HL-60 (cell line): ENCODE measurements around the gene IGSF22.

Source experiments
- DNase-seq, 2 experiments: peaks; one replicate each; pipeline ENCODE4 v3.0.0-alpha.2; 2010 to 2020; ENCODE audit warnings: low read depth in 1 of 2, low spot score in 1 of 2
- H3K27ac ChIP-seq: fragments of 250-450 bp; sonication (Bioruptor Pico); replicated peaks from 2 replicates; pipeline ENCODE4 v1.5.1; 2020; ENCODE audit warnings: mild to moderate bottlenecking, moderate library complexity
- H3K27me3 ChIP-seq: fragments of 250-450 bp; sonication (Bioruptor Pico); 2 replicates; pipeline ENCODE4 v1.5.1; 2021; ENCODE audit warnings: mild to moderate bottlenecking, moderate library complexity; ENCODE audit not compliant: insufficient read depth, poor library complexity, severe bottlenecking
- H3K4me3 ChIP-seq: replicated peaks from 2 replicates; pipeline ENCODE4 v1.5.1; 2011; ENCODE audit warnings: mild to moderate bottlenecking, control low read depth, low read length; ENCODE audit not compliant: insufficient read depth
- GABPA ChIP-seq: IDR thresholded peaks from 2 replicates; pipeline ENCODE4 v1.6.1; 2012; ENCODE audit warnings: low read depth
- POLR2AphosphoS5 ChIP-seq: IDR thresholded peaks from 2 replicates; pipeline ENCODE4 v1.6.1; 2012; ENCODE audit warnings: low read depth
- REST ChIP-seq: IDR thresholded peaks from 2 replicates; pipeline ENCODE4 v1.6.1; 2012; ENCODE audit warnings: low read depth; ENCODE audit not compliant: insufficient replicate concordance
- SPI1 ChIP-seq: IDR thresholded peaks from 2 replicates; pipeline ENCODE4 v1.6.1; 2012; ENCODE audit warnings: low read depth, mild to moderate bottlenecking, borderline replicate concordance
- TF ChIP-seq, protein P1 (sequence below): IDR thresholded peaks from one replicate; pipeline ENCODE4 v1.5.1; 2011; ENCODE audit warnings: low read length, control low read depth, inconsistent platforms; ENCODE audit not compliant: insufficient read depth

IGSF22 gene

DNA sequence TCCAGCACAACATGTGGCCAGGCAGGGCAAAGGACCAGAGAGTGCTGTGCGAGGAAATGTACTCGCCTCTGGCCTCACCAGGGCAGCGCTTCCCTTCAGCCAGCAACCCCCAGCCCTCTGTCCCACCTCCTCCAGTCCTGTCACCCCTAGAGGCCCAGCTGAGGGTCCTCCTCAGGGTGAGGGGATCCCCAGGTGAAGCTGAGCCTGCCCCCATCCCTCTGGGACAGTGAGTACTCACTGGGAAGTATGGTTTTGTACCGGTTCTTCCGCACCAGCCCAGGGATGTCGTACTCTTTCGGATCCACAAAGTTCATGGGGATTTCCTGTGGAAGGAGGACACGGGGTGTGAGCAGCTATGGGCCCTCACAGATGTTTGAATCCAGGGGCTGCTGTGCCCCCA is 11.7 kb upstream of the IGSF22 start:
- no peaks in the 10 kb centered on the region for H3K27me3 ChIP-seq
- H3K4me3 ChIP-seq = no peak overlapping the region
- H3K27ac ChIP-seq = no peak overlapping the region
- DNase-seq = no peak
- TF ChIP-seq, protein P1, sequence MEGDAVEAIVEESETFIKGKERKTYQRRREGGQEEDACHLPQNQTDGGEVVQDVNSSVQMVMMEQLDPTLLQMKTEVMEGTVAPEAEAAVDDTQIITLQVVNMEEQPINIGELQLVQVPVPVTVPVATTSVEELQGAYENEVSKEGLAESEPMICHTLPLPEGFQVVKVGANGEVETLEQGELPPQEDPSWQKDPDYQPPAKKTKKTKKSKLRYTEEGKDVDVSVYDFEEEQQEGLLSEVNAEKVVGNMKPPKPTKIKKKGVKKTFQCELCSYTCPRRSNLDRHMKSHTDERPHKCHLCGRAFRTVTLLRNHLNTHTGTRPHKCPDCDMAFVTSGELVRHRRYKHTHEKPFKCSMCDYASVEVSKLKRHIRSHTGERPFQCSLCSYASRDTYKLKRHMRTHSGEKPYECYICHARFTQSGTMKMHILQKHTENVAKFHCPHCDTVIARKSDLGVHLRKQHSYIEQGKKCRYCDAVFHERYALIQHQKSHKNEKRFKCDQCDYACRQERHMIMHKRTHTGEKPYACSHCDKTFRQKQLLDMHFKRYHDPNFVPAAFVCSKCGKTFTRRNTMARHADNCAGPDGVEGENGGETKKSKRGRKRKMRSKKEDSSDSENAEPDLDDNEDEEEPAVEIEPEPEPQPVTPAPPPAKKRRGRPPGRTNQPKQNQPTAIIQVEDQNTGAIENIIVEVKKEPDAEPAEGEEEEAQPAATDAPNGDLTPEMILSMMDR = no peak
- no peak for TF ChIP-seq REST

DNA sequence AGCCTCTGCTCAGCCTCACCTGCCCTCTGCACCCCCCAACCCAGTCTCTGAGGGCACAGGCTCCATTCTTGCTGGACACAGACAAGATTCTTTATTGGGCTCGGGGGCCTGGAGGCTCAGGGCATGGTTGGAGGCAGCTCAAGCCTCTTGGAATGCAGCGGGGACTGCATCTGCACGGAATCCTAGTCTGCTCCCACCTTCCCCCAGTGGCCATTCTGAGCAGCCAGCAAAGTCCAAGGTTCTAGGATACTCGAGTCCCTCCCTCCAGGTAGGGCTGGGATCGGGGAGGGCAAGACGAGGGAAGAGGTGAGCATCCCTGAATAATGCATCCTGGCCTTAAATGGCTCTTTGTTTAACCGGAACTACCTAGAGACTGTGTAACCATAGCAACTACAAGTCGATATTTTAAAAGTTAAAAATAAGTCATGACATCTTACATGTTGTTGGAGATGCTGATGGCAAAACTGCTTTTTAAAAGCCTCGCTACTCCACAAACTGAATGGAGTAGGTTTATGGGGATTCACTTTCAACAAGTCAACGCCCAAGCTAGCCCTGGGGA is 10.7 kb upstream of the IGSF22 start:
- no peak for TF ChIP-seq REST
- TF ChIP-seq SPI1 = no peak
- no peak for TF ChIP-seq GABPA
- no peak for TF ChIP-seq POLR2AphosphoS5
- TF ChIP-seq, protein P1 = no peak
- no peak for DNase-seq

GRCh38 chr11:18733202-18733601 is 7.2 kb upstream of the IGSF22 start:
- Histone ChIP-seq H3K27ac (no peak overlapping the region), H3K4me3 (no peak overlapping the region), H3K27me3 (no peaks in the 10 kb centered on the region)
- no peak for DNase-seq
- TF ChIP-seq GABPA (no peak), POLR2AphosphoS5 (no peak), REST (no peak), SPI1 (no peak)
- TF ChIP-seq, protein P1 = no peak

More for the DNA sequence above, 10.7 kb upstream of the IGSF22 start:
- Histone ChIP-seq H3K4me3 (no peak overlapping the region), H3K27me3 (no peaks in the 10 kb centered on the region), H3K27ac (no peak overlapping the region)
